GM21825 (cell line): ENCODE data around the gene SLAIN1.

Experiments used
- ATAC-seq: cut with Tn5 transposase; IDR thresholded peaks from one replicate; pipeline ENCODE4 v1.9.1; 2021; ENCODE audit warnings: mild to moderate bottlenecking, moderate library complexity; ENCODE audit not compliant: unreplicated experiment

Gene SLAIN1

GRCh38 chr13:77703408-77703807, 5.9 kb downstream of the SLAIN1 start:
- ATAC-seq: no peak

GRCh38 chr13:77714119-77714755, 16.8 kb downstream of the SLAIN1 start:
- no peak for ATAC-seq

DNA sequence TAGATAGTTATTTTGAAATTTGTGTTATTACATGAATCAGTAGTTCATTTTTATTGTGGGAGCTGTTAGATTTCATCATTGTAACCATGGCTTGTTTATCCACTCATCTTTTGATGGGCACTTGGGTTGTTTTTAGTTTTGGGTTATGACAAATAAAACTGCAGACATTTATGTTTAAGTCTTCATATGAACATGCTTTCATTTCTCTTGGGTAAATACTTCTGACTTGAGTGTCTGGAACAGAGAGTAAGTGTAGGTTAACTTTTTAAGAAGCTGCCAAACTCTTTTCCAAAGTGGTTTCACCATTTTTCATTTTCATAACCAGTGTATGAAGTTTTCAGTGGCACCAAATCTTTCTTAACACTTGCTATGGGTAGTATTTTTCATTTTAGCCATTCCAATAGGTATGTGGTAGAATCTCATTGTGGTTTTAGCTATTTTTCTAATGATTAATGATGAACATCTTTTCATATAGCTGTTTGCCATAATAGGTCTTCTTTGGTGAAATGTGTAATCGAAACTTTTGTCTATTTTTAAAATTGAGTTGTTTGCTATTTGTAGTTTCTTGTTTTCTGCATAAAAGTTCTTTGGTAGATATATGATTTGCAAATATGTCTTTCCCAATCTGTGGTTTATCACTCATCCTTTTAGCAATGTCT, 17.9 kb downstream of the SLAIN1 start:
- peak; percentile 61 for ATAC-seq

DNA sequence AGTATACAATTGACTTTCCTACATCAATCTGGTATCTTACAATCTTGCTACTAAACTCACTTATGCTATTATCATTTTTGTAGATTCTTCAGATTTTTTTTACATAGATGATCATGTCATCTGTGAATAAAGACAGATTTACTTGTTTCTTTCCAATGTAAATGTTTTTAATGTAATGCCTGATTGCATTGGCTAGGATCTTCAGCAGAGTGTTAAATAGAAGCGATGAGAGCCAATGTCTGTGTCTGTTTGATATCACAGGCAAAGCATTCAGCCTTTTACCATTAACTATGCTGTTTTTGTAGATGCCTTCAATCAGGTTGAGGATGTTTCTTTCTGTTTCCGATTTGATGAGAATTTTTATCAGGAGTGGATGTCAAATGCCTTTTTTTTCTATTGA, 19.2 kb downstream of the SLAIN1 start:
- ATAC-seq: no peak

GRCh38 chr13:77717508-77717907, 20.0 kb downstream of the SLAIN1 start:
- ATAC-seq: no peak

DNA sequence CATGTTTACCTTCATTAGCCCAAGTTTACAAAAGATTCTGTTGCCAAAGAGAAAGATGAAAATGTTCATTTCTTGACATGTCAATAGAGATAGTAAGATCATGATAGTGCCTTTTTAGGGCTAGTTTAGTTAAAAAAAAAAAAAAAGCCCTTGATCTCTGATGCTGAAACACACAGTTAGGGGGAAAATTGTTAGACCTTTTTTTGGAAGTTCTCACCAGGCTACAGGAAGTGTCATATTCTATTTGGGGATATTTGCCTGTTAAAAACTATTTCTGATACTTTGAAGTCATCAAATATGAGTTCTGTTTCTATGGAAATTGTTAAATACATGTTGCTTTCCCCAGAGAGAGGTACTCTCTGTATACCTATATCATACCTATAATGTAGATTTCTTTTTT, 21.6 kb downstream of the SLAIN1 start:
- no peak for ATAC-seq

DNA sequence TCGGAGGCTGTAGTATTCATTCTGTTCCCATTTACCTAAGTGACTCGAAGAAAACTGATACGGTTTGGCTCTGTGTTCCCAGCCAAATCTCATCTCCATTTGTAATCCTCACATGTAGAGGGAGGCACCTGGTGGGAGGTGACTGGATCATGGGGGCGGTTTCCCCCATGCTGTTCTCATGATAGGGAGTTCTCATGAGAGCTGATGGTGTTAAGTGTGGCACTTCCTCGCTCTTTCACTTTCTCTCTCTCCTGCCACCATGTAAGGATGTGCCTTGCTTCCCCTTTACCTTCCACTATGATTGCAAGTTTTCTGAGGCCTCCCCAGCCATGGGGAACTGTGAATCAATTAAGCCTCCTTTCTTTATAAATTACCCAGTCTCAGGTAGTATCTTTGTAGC, 23.5 kb downstream of the SLAIN1 start:
- no peak for ATAC-seq

- ATAC-seq: no peak
Observed at GRCh38 chr13:77724092-77724491, 26.6 kb downstream of the SLAIN1 start.

- ATAC-seq: no peak
Observed at GRCh38 chr13:77725071-77725470, 27.6 kb downstream of the SLAIN1 start.

- ATAC-seq: no peak
Observed at GRCh38 chr13:77728265-77729125, 31.0 kb downstream of the SLAIN1 start.

- ATAC-seq: peak; percentile 98
Observed at GRCh38 chr13:77729502-77730221, 32.2 kb downstream of the SLAIN1 start.

DNA sequence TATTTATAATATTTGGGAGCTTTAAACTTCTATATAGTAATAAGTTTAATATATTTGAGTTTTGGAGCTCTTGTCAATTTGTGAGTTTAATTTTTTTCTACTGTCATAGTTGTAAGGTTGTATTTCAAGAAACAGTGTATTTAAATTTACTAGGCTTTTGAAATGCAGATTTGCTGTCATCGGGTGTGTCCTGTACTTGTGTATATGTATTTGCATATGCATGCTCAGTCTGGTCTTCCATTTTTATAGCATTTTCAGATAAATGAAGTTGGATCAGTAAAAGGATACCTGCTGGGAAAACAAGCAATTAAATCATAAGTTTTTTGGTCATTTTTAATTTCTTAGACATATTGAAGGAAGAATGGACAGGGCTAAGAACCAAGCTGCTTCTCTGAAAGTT, 33.1 kb downstream of the SLAIN1 start:
- ATAC-seq: no peak

- ATAC-seq: no peak
Observed at GRCh38 chr13:77732287-77732686, 34.8 kb downstream of the SLAIN1 start.

- no peak for ATAC-seq
Observed at GRCh38 chr13:77733674-77734073, 36.2 kb downstream of the SLAIN1 start.

- peak; percentile 62 for ATAC-seq
Observed at GRCh38 chr13:77737583-77738200, 40.2 kb downstream of the SLAIN1 start.

DNA sequence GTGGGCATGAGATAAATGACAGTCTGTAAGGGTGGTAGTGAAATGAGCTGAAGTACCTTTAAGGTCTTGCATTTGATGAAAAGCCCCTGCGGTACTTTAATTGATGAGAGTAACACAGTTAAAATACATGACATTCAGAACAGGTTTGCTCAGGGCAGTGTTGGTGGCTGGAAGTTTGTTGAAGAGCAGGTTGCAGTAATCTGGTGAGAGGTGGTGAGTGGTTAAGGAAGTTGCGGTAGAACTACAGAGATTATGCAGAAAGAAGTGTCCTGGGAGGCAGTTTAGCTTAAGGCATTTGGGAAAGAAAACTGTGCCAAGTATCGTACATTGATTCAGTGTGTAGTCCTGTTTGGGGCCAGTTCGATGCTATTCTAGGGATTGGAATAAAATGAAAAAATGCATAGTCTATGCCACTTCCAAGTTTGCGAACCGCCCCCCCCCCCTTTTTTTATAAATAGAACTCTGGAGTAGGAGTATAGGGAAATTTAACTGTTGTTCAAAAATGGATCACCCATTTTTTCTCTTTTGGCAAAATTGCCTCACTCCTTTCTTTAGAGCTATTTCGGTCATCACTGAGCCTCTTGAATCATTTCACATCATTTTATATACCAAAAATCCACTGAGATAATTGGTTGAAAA, 42.7 kb downstream of the SLAIN1 start:
- no peak for ATAC-seq

DNA sequence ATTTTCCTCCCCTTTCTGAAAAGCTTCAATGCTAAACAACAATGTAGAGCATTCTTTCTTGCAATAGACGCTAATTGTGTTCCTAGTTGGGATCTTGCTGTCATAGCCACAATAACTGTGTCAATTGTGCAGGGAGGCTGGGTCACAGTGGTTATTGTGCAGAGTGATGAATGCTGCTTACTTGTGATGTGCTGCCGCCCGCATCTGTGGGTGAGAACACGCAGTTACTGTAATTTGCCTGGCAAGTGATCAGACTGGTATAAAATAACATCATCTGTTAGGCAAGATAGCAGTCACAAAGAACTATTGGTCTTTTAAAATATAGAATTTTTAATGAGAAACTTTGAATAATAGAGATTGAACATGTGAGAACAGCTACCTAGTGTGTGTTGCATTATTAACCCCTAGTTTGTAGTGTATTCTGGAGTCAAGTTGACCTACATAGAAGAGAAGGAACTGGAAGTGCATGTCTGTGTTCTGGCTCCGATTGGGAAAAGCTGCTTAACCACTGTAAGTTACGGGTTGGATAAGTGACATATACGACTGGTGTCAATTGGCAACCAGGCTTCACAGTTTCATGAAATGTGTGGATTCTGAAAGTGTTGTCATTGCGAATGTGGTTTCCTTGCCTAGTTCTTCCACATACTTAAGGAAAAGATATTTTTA, 43.6 kb downstream of the SLAIN1 start:
- ATAC-seq: no peak

DNA sequence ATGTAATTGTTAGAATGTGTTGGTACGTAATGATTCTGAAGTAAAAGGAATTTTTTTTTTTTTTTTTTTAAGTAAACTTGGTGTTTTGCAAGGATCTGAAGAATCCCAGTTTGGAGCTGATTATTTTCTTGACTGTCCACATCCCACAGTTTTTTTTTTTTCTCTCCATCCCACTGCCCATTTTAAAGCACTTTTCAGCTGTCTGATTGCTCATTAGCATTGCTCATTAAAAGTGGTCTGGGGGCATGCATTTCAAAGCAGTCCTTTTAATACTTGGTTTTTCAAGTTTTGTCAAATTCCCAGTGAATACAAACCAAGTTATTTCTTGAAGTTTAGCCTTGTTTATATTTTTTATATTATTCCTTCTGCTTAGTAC, 44.1 kb downstream of the SLAIN1 start:
- ATAC-seq: no peak

DNA sequence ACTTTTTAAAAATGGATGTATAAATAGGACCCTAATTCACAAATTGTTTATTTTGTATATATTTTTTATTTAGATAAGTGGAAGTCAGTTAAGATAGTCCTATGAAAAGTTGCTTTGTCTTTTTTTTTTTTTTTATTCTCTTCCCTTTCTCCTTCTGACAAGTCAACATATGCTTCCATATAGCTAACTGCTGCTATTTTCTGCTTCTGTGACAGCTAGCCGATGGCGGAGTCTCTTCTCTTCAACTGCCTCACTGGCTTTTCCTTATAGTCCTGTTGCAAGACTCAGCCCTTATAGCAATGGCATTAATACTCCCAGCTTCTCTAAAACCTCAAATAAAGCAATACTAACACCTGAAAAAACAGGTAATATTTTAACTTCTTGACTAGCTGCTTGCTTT, 45.3 kb downstream of the SLAIN1 start:
- no peak for ATAC-seq

DNA sequence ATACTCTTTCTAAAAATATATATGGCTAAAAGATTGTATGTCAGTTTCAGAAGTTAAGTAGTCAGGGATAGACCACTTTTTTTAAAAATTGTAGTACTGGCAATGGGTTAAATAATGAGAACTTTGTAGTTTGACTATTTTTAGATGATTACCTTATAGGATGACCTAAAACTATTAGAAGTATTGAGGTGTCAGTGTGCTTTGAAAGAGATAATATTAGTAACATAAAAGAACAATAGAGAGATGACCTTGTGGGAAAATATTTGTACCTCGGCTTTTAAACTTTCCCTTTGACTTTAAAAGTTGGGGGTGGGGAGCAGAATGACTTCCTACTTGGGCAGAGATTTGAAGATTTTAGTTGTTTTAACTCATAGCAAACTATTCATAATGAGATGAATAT, 48.3 kb downstream of the SLAIN1 start:
- no peak for ATAC-seq
